ENCODE results near the gene MMP8.
"Not testable (repeated sequence)": the region's sequence is repeated elsewhere in the genome, so short reads cannot be mapped to it uniquely, and the experiment has no call there.

MMP8 gene

GRCh38 chr11:102724904-102725500 lies at the start of gene MMP8:
TSS of gene MMP8 (minus strand) at chr11:102724954. CDS start at chr11:102724855, 99 bp downstream.
- no peak for DNase-seq

DNA sequence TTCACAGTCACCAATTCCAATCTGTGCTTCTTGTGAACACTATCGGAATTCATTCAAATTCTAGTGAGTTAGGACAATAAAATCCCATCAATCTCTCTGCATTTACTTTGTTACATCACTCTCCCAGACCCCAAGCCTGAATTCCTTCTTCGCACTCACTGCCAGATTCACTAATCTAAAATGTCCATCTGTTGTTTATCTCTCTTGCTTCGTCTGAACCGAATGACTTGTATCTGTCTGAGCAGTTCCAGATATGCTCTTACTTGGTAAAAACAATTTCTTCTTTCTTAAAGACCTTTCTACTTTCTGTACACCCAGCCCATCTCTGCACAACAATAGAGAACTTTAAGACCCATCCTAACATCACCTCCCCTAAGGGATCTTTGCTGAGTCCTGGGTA lies 48.6 kb upstream of the MMP8 start:
- no peak for DNase-seq

GRCh38 chr11:102771351-102771750 lies 46.6 kb upstream of the MMP8 start:
- no peak for DNase-seq

- no peak for DNase-seq
Observed at GRCh38 chr11:102770191-102770590, 45.4 kb upstream of the MMP8 start.

DNA sequence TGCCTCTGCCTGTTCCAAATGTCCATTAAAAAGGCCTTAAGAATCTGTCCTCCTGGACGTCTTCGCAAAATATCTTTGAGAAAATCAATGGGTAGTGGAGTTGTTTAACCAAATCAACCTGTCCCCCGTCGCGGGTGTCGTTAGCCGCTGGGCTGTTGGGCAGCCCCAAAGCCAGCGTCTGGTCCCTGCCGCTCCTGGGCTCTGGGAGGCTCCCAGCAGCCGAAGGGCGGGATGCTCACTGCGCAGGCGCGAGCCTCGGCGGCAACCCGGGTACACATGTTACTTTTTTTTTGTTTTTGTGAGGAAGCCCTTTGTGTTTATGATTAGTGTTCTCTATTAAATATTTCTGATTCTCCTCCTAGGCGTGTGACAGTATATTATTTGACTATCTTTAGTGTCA lies 43.0 kb upstream of the MMP8 start:
- no peak for DNase-seq

DNA sequence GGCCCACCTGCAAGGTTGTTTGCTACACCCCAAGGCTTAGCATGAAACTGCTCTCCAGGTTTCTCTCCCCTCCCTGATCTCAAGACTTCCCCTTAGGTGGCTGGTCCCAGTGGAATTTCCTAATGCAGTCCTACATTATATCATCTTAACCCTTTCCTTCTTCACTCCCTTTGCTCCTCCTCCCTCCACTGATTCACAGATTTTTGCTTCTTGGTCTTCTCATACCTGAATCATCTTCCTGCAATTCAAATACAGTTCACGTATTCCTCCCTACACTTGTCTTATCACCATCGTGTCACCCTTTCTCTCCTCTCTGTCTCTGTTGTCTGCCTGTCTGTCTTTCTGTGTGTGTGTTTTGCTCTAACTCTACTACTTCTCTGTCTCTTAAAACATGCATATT lies 38.7 kb upstream of the MMP8 start:
- no peak for DNase-seq

DNA sequence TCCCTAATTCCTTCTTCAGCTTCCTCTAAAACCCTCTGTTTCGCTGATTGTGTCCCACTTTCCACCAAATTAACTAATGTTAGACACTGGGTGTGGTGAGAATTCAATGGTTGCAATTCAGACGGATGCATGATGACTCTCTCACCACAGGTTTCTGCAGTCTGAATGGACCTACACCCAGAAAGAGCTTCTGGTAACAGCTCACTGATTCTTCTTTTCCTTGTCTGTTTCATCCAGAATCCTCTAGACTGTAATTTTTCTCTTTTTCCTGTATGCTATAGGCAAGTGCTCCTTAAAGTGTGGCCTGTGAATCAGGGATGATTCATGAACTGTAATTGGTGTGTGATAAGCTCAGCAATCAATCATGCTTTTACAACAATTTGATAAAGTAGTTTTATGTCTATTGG lies 37.6 kb upstream of the MMP8 start:
- DNase-seq, result no peak

GRCh38 chr11:102761646-102762238 lies 37.0 kb upstream of the MMP8 start:
- DNase-seq, result no peak

DNA sequence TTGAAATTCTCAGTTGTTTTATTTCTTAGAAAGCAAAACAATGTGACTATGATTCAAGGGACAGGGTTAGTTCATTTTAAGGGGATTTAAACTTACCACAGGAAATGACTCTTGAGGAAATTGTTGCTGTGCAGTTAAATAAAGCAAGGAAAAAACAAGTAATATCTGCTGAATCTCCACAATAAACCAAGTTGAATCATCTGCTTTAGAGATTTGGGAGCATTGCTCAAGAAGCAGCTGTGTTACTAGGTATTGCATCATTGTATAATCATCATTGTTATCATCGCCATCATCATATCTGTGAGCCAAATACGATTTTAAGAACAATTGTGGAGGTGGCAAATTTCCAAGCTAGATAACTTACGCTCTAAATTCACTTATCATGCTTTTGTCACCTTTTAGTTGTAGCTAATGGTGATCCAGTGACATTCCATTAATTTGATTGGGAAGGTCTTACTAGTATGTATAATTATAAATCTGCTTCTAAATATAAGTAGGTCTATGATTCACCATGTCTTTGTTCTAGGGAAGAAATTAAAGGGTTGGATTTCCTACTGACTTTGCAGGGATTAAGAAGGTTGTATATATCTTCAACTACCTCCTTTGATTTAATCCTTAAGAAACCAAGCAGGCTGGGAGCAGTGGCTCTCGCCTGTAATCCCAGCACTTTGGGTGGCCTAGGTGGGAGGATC lies 35.7 kb upstream of the MMP8 start:
- no peak for DNase-seq

DNA sequence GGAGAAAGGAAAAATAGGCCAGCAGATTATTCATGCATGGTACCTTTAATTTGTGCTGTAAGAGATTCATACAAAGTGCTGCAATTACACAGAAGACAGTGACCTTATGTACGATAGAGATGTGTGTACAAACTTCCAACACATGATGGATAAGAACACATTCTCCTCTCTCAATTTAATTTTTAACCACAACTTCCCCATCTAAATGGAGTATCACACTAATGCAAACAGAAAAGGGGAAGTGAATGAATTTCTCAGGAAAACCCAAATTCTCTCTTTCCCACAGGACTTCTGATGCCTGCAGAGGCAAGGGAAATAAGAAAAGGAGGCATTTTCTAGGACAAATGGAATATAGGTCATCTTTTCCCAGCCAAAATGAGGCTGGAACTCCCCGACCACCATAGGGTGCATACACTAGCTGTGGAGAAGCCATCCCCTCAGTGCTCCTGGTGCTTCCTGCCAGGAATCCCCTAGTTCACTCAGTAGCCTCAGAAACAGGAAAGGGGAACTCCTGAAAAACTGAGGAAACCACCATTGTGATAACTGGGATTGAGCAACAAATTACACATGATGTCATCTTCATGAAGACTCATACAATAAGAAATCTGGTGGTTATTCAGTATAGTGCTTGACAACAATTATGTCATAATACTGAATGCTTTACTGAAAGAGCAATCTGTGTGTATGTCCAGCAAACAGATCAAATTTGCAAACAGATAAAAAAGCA lies 33.2 kb upstream of the MMP8 start:
- DNase-seq, result no peak

DNA sequence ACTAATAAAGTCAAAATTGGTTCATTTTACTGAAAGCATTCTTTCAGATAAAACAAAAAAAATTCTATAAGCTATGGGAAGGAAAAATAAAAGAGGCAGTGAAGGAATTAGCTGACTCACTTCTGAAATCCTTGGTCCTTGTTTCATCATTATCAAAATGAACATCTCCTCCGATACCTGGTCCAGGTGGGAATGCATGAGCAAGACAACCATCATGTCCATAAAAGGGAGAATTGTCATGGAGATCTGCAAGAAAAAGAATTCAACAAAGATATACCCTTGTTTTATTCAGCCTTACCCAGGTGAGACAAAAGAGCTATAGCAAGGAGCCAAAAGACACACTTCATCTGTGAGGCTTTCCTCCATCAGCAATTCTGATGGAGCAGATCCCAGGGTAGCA lies 28.5 kb upstream of the MMP8 start:
- no peak for DNase-seq

- DNase-seq, result no peak
Observed at GRCh38 chr11:102751673-102752072, 26.9 kb upstream of the MMP8 start.

DNA sequence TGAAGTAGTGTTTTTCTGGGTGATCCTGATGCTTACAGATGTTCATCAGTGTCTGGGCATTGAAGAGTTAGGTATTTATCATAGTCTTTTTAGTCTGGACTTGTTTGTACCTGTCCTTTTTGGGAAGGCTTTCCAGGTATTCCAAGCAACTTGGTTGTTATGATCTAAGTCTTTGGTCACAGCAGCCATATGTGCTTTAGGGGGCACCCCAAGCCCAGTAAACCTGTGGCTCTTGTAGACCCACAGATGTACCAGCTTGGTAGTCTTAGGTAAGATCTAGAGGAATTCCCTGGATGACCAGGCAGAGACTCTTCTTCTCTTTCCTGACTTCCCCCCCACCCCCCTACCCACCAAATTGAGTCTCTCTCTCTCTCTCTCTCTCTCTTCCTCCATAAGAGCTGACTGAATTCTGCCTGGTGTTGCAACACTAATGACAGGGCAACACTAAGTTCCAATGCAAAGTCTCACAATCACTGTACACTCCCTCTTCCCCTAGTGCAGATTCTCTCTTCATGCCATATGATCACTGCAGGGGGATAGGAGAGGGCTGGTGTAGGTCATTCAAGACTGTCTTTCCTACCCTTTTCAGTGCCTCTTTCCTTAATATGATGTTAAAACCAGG lies 24.5 kb upstream of the MMP8 start:
- DNase-seq, result no peak

GRCh38 chr11:102746746-102747578 lies 22.2 kb upstream of the MMP8 start:
- DNase-seq, result peak in 1 of 2 experiments; percentile 8

DNA sequence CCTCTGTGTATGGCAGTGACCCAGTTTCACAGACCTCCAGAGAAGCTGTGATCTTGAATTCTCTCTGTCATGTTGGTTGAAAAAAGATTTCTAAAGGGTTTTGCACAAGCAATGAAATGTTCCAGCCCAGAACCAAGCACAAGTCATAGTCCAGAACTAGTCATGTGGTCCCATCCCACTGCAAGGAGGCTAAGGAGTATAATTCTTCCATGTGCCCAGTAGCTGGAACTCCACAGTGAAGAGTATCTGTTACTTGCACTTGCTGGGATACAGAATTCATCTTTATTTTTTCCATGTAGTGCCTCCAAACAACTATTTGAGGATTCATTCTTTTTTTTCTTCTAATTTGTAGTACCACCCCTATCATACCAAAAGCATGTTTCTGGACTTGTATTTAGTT lies 9.9 kb upstream of the MMP8 start:
- no peak for DNase-seq

DNA sequence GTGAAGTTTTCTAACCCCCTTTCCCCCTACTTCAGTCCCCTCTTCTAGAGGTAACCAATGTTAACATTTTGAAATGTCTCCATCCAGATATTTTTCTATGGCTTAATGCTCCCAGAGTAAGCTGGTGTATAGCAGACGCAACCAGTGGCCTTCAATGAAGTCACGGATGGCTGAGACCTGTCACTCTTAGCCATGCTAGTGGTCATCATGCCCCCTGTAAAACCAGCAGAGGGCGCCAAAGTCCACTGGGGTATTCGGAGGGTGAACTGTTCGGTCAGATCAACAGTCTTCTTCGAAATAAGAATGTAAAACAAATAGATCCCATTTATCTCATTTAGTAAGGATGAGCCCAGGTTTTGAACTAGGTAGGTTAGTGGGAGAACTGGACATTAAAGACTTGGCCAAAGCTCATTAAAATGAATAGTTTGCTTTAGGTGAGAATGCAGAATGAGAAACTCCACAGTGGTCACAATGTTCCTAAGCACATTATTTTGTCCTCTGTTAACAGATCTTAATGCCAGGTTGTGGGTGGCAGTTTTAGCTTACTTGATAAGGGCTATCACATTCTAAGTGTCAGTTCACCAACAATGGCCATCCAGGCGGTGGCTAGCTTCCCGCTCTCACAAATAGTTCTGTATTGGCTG lies 8.6 kb upstream of the MMP8 start:
- peak; percentile 32 to 72 for DNase-seq

GRCh38 chr11:102730944-102731343 lies 6.2 kb upstream of the MMP8 start:
- DNase-seq, result not testable (repeated sequence)

GRCh38 chr11:102729849-102730815 lies 5.4 kb upstream of the MMP8 start:
- no peak for DNase-seq

- no peak for DNase-seq
Observed at GRCh38 chr11:102727890-102728289, 3.1 kb upstream of the MMP8 start.

GRCh38 chr11:102722821-102723220 lies 1.9 kb downstream of the MMP8 start:
- DNase-seq, result no peak
